ENCODE results near the gene TNXB.
A peak's percentile ranks its signal among the peaks of the same experiment; 100 is the strongest.

- TF ChIP-seq, protein P1, sequence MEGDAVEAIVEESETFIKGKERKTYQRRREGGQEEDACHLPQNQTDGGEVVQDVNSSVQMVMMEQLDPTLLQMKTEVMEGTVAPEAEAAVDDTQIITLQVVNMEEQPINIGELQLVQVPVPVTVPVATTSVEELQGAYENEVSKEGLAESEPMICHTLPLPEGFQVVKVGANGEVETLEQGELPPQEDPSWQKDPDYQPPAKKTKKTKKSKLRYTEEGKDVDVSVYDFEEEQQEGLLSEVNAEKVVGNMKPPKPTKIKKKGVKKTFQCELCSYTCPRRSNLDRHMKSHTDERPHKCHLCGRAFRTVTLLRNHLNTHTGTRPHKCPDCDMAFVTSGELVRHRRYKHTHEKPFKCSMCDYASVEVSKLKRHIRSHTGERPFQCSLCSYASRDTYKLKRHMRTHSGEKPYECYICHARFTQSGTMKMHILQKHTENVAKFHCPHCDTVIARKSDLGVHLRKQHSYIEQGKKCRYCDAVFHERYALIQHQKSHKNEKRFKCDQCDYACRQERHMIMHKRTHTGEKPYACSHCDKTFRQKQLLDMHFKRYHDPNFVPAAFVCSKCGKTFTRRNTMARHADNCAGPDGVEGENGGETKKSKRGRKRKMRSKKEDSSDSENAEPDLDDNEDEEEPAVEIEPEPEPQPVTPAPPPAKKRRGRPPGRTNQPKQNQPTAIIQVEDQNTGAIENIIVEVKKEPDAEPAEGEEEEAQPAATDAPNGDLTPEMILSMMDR (IDR thresholded peaks at IDR 0.05), result peak in 5 of 12 donors; percentile 3 to 46 (median 18)
- no peak for TF ChIP-seq POLR2A (IDR thresholded peaks at IDR 0.05)
These were observed 44.7 kb upstream of the TNXB start, which contains the start of gene PPT2 for GRCh38 chr6:32153564-32154513.
